Tibial nerve (tissue), 4 donors: Measurements from ENCODE around the gene BCL2.

ENCODE experiments used
- CTCF ChIP-seq, 5 experiments: fragments of 200-600 bp in 3 of 5; fragments of 450-650 bp in 2 of 5; sonication (generic) in 3 of 5; IDR thresholded peaks; one replicate each; pipeline ENCODE4 v1.5.1; 2016 to 2019; ENCODE audit warnings: antibody characterized with exemption in 5 of 5, mild to moderate bottlenecking in 3 of 5, moderate library complexity in 2 of 5
- EP300 ChIP-seq, 2 donors: sonication (generic); formaldehyde crosslinking; IDR thresholded peaks; one replicate each; pipeline ENCODE4 v1.6.1; 2017; ENCODE audit warnings: antibody characterized with exemption in 2 of 2, mild to moderate bottlenecking in 1 of 2

- TF ChIP-seq CTCF (IDR thresholded peaks at IDR 0.05) (no peak), EP300 (IDR thresholded peaks at IDR 0.05) (peak; percentile 89 to 94)
Measured at GRCh38 chr18:63336366-63337099, 17.0 kb upstream of the BCL2 start.
